HG03342 (cell line): ENCODE results near the gene SNRNP25.

ENCODE experiments used
- ATAC-seq: cut with Tn5 transposase; IDR thresholded peaks from one replicate; pipeline ENCODE4 v1.9.1; 2021; ENCODE audit warnings: mild to moderate bottlenecking, moderate library complexity; ENCODE audit not compliant: unreplicated experiment

SNRNP25 gene

GRCh38 chr16:100989-101388 is 47.4 kb downstream of the SNRNP25 start:
- no peak for ATAC-seq

- no peak for ATAC-seq
Measured at GRCh38 chr16:101586-101985, 48.0 kb downstream of the SNRNP25 start.

GRCh38 chr16:102060-102855 is 48.6 kb downstream of the SNRNP25 start:
- ATAC-seq: no peak

DNA sequence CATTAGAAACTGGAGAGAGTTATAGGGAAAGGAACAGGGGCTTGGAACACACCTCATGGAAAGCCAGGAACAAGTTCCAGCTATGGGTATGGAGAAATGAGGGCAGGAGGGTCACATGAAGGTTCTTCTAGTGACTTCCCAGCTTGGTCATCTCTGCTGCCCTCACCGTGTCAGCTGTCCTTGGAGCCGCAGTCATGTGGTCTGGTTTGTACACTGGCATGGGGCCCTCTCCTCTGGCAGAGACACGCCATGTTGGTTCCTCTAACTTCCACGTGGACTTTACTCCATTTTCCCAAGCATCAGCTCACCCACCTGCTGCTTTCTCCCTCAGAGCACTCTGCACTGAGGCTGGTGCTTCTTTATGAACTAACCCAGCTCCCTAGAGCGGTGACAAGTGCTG is 50.7 kb downstream of the SNRNP25 start:
- no peak for ATAC-seq

DNA sequence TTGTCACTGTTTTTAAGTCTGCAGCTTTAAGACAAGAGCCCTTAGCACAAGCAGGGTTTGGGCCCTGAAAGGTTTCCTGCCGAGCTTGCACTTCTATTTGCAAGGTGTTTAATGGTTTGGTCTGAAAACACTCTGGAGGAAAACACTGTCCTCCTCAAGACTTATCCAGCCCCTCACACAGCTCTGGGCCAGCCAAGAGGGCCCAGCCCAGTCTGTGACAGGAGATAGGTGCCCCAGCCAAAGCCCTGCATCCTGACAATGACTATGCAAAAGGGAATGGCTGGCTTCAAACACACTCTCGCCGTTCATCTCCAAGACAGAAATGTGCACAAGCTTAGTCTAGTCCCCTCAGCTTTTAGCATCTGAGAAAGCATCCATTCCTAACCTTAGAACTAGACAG is 51.3 kb downstream of the SNRNP25 start:
- no peak for ATAC-seq

GRCh38 chr16:105521-105920 is 51.9 kb downstream of the SNRNP25 start:
- ATAC-seq: no peak

GRCh38 chr16:106623-107324 is 53.1 kb downstream of the SNRNP25 start:
- no peak for ATAC-seq
